ENCODE results near the gene RNPEPL1.
"Not testable (repeated sequence)": the region's sequence is repeated elsewhere in the genome, so short reads cannot be mapped to it uniquely, and the experiment has no call there.

The RNPEPL1 gene

GRCh38 chr2:240538031-240538780 is 30.1 kb upstream of the RNPEPL1 start:
- no peak for DNase-seq

- not testable (repeated sequence) for DNase-seq
These were observed 29.2 kb upstream of the RNPEPL1 start for GRCh38 chr2:240539101-240539500.

DNA sequence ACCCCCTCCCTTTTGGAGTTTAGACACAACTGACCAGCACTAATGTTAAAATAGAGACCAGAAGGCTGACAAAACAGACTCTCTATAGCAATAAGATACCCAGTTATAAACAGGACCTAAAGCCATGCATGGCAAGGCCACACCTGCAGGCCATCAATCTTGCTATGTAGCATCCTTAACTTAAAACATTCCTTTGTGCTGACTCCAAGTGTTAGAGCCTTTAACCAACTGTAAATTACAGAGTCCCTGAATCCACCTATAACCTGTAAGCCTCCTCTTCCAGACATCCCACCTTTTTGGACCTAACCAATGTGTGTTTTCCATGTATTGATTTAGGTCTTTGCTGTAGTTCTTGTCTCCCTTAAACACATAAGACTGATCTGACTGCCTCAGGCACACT is 28.4 kb upstream of the RNPEPL1 start:
- no peak for DNase-seq

DNA sequence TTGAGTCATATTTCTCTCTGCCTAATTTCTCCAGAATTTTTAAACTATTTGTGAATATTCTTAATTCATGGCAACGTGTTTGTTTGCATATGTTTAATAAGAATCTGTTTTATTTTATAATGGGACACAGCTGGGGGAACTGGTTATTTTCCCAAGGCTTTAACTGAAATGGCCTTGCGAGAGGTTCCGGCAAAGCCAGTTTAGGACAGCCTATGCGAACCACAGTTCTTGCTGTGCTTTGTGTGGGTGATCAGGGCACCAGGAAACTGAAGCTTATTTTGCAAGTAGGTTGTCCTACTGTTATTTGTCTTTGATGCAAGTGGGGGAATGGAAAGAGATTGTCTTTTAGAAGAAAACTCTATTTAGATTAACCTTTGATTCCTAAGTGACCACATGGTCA is 17.0 kb upstream of the RNPEPL1 start:
- DNase-seq: no peak

- no peak for DNase-seq
These were observed 16.5 kb upstream of the RNPEPL1 start for GRCh38 chr2:240551811-240552210.

DNA sequence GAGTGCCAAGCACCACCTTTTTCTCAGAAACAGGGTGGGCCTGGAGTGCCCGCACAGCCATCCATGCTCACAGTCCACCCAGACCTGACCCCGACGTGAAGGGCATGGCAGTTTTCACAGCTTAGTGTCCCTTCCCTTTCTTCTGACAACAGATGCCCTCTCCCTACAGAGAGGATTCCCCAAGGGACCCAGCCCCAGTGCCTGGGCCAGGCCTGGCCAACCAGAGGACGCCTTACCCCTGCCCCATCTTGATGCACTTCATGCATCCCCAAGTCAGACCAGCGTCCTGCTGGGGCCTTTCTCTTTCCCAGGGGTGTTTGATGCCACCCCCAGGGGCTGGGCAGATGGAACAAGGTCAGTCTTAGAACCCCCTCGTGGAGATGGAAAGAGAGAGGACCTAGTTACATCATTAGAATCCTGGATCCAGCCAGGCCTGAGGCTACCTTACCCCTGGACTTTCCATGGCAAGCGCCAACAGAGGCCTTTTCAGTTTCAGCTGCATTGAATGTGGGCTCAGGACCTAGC is 14.3 kb upstream of the RNPEPL1 start:
- DNase-seq: no peak

DNA sequence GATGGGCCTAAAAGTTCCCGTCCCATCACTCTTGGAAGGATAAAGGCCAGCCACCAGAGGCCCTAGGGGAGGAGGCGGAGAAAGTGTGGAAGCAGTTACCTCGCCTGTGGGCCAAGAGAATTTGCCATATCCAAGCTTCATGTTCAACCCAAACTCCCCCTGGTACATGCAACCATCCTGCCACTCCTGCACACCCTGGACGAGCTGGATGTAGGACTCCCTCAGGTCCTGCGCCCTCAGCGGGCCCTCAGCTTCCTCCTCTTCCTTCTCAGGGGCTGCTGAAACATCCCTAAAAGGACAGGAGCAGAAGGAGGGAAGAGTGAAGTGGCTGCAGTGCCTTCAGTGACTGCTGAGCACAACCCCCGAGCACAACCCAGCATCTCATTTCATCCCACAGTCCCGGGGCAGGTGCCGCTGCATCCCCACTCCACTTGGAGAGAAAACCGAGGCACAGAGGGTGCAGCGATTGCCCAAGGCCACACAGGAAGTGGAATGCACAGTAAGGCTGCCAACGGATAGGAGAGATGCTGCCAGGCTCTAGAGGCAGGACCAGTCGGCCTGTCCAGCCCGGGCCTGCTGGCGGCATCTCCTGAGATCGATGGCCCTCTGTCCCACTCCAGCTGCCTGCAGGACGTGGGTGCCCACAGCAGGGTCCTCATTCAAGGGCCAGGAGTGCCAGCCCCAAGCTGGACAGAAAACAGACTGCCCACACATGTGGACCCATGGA is 13.4 kb upstream of the RNPEPL1 start:
- DNase-seq: no peak

- DNase-seq: no peak
These were observed 12.6 kb upstream of the RNPEPL1 start for GRCh38 chr2:240555541-240556250.

- DNase-seq: peak; percentile 47
These were observed 11.7 kb upstream of the RNPEPL1 start for GRCh38 chr2:240556553-240557100.

- no peak for DNase-seq
These were observed 11.1 kb upstream of the RNPEPL1 start for GRCh38 chr2:240557101-240557751.

- peak; percentile 77 for DNase-seq
These were observed 10.5 kb upstream of the RNPEPL1 start, which contains the start of gene ANKMY1 for GRCh38 chr2:240557808-240558207. Gene ANKMY1, minus strand, starts transcription at chr2:240557988. Its CDS starts 653 bp downstream, at chr2:240557335.

DNA sequence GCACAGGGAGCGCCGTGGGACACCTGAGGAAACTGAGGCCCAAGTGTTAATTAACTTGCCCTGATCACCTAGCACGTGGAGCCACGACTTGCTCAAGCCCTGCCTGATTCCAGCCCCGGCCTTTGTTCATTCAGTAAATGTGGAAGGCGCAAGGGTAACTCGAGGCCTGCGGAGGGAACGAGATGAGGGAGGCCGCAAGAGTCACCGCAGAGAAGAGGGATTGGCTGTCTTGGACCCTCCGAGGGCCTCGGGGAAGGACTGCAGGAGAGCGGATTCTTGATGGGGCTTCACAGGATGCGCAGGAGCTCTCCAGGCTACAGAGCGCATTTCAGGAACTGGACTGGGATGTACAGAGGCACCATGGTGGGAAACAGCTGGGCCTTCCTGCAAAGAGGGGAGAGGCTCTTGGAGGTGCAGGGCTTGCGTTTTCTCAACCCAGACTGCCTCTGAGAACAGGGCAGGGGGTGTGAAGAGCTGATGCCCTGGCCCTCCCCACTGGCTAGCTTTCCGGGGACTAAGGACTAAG is 10.0 kb upstream of the RNPEPL1 start:
- DNase-seq: no peak

DNA sequence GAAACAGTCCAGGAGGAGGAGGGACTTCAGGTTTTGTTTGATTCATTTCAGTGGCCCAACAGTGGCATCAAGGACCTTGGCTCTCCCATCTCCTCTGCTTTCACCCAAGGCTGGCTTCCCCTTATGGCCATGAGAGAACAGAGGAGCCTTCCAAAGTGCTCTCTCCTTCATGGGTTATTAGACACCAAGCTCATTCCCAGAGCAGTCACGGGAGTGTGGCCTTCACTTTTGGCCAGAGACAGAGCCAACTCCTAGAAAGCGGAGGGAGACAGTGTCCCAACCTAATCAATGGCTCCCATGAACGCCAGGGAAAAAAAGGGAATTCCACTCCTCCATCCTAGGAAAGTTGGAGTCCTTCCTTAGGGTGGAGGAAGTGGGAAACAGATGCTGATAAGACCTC is 9.0 kb upstream of the RNPEPL1 start:
- no peak for DNase-seq

- peak; percentile 98 for DNase-seq
These were observed 8.2 kb upstream of the RNPEPL1 start, which contains the start of gene DUSP28 for GRCh38 chr2:240560084-240560479. Gene DUSP28, plus strand, starts transcription at chr2:240560357. Its CDS starts 328 bp downstream, at chr2:240560685.

DNA sequence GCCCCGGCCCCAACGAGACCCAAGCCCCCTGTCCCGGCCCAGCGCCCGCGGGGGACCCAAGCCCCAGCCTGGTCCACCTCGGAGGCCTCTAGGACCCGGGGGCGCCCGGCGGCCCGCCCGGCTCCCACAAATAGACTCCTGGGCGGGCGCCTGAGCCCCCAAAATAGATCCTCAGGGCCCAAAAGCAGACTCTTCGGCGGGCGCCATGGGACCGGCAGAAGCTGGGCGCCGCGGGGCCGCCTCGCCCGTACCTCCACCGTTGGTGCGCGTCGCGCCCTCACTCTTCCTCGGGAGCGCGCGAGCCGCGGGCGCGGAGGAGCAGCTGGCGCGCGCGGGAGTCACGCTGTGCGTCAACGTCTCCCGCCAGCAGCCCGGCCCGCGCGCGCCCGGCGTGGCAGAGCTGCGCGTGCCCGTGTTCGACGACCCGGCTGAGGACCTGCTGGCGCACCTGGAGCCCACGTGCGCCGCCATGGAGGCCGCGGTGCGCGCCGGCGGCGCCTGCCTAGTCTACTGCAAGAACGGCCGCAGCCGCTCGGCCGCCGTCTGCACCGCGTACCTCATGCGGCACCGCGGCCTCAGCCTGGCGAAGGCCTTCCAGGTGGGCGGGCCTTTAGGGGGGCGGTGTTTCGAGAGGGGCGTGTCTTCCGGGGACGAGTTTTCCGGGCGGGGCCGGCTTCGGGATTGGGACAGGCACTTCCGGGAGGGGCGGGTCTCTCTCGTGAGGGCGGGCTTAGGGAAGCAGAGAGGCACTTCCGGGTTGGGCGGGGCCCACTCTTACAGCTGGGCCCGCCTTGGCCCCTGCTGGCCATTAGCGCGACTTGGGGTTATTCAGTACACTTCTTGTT is 7.6 kb upstream of the RNPEPL1 start:
- peak; percentile 100 for DNase-seq

- peak; percentile 85 for DNase-seq
These were observed 6.8 kb upstream of the RNPEPL1 start for GRCh38 chr2:240561325-240561971.

GRCh38 chr2:240563231-240563630 is 5.1 kb upstream of the RNPEPL1 start:
- not testable (repeated sequence) for DNase-seq

DNA sequence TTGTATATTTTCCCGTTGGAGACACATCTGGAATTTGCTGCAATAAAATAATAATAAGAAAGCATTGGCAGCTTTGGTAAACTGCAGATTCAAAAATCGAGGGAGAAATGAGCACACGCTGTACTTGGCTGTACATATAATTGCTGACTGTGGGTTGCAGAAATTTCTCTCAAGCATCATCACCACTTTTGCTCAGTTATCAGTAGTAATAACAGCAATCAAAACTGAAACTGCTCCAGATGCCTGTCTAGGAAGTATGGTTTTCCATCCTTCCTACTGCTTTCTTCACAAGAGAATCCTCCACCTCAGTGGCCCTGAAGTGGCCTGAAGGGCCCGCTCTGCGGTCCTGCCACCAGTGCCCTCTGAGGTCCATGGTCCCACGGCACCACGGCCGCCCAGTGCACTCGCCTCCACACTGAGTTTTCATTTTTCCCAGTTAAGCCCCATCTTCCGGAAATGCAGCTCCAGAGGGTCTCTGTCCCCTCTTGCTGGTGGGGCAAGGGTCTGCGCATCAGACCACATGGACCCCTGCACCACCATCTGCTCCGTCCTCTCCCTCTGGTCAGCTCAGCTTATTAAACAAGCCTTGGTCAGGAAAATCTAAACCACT is 4.2 kb upstream of the RNPEPL1 start:
- DNase-seq: peak; percentile 50

DNA sequence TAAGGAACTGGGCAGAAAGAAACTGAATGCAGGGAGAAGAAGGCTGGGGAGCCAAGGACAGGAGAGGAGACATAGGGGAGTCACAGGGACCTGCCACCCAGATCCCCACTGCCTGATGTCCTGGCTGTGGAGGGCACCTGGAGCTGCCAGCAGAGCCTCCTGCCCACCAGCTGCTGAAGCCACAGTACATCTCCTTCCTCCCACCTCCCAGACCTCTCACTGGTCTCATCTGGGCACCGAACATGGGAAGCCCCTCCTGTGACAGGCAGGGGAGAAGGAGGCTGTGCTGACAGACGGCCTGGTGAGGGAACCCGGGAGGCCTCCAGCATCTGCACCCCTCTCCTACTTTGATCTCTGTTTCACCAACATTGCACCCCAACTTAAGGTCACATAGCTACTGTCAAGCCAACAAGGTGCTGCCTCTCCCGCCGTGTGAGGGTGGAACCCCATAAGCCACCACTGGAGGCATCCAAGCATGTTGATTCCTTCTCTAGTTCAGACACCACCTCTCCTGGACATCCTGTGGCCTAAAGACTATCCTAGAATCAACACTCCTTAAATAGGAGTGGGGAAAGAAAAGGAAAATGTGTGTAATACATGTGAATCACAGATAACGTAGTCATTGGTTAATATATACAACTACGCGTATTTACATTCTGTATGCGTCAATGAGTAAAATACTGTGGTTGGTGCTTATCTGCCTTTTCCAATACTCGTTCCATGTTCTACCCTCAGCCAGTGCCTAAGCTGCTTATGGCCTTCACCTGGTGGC is 3.5 kb upstream of the RNPEPL1 start:
- DNase-seq: peak; percentile 19

Data from suppressor macrophage treated with lipopolysaccharide for 4 hours (primary cell).